ENCODE results near the gene WDR35.

Gene WDR35

DNA sequence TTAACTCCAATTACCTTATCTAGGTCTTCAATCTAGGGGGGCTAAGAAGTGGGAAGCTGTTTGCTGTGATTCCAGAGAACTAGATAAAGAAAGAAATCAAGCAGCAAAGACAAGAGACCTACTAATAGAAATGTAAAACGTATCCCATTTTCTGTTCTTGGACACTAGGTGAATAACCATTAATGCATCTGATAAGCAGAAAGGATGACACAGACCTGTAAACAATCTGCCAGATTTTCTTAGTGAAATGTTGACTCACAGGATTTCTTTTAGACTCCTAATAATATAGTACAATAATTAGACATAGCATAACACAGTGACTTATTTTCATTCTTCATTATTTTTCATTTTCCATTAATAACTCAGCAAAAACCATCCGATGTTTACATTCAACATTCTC, 1.3 kb downstream of the WDR35 start:
- no peak for ATAC-seq
- TF ChIP-seq ZC3H10 (CRISPR knock-in tag; IDR thresholded peaks at IDR 0.05), result no peak
- TF ChIP-seq, protein P1, sequence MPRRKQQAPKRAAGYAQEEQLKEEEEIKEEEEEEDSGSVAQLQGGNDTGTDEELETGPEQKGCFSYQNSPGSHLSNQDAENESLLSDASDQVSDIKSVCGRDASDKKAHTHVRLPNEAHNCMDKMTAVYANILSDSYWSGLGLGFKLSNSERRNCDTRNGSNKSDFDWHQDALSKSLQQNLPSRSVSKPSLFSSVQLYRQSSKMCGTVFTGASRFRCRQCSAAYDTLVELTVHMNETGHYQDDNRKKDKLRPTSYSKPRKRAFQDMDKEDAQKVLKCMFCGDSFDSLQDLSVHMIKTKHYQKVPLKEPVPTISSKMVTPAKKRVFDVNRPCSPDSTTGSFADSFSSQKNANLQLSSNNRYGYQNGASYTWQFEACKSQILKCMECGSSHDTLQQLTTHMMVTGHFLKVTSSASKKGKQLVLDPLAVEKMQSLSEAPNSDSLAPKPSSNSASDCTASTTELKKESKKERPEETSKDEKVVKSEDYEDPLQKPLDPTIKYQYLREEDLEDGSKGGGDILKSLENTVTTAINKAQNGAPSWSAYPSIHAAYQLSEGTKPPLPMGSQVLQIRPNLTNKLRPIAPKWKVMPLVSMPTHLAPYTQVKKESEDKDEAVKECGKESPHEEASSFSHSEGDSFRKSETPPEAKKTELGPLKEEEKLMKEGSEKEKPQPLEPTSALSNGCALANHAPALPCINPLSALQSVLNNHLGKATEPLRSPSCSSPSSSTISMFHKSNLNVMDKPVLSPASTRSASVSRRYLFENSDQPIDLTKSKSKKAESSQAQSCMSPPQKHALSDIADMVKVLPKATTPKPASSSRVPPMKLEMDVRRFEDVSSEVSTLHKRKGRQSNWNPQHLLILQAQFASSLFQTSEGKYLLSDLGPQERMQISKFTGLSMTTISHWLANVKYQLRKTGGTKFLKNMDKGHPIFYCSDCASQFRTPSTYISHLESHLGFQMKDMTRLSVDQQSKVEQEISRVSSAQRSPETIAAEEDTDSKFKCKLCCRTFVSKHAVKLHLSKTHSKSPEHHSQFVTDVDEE (CRISPR knock-in tag; IDR thresholded peaks at IDR 0.05), result no peak
- no peak for TF ChIP-seq OSR1 (CRISPR knock-in tag; IDR thresholded peaks at IDR 0.05)
- no peak for TF ChIP-seq ZNF8 (CRISPR knock-in tag; IDR thresholded peaks at IDR 0.05)
- TF ChIP-seq ISL1 (CRISPR knock-in tag; IDR thresholded peaks at IDR 0.05), result no peak
- TF ChIP-seq SNAI2 (CRISPR knock-in tag; IDR thresholded peaks at IDR 0.05), result no peak
- TF ChIP-seq ARNTL (CRISPR knock-in tag; IDR thresholded peaks at IDR 0.05; ENCODE audit: borderline replicate concordance, low read depth), result no peak
- no peak for TF ChIP-seq GLIS3 (CRISPR knock-in tag; IDR thresholded peaks at IDR 0.05)
- TF ChIP-seq ZNF565 (CRISPR knock-in tag; conservative IDR thresholded peaks at IDR 0.05; ENCODE audit: low read depth), result no peak
- no peak for TF ChIP-seq RARB (CRISPR knock-in tag; IDR thresholded peaks at IDR 0.05)

DNA sequence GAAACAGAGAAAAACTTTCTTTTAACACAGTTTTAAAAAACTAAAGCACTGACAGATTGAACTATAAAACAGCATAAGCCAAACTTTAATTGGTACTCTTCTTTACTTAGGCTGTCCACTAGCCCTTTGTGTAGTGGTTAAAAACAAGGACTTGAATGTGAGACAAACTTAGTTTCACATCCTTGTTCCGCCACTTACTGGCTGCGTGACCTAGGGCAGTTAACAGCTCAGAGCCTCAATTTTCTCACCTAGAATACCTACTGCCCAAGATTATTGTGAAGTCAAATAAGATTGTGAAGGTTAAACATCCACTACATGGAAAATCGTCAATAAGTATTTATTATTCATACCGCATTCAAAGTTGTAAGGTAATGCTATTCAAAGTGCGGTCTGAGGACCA, 2.0 kb downstream of the WDR35 start:
- ATAC-seq, result no peak
- TF ChIP-seq GLIS3 (CRISPR knock-in tag; IDR thresholded peaks at IDR 0.05) (no peak), ZC3H10 (CRISPR knock-in tag; IDR thresholded peaks at IDR 0.05) (no peak), ESRRG (CRISPR knock-in tag; IDR thresholded peaks at IDR 0.05) (no peak), TOX (CRISPR knock-in tag; IDR thresholded peaks at IDR 0.05; ENCODE audit: borderline replicate concordance) (no peak), ISL1 (CRISPR knock-in tag; IDR thresholded peaks at IDR 0.05) (no peak), ZNF565 (CRISPR knock-in tag; conservative IDR thresholded peaks at IDR 0.05; ENCODE audit: low read depth) (no peak), ZNF8 (CRISPR knock-in tag; IDR thresholded peaks at IDR 0.05) (no peak), TCF4 (CRISPR knock-in tag; IDR thresholded peaks at IDR 0.05; ENCODE audit: borderline replicate concordance) (no peak)
- TF ChIP-seq, protein P2, sequence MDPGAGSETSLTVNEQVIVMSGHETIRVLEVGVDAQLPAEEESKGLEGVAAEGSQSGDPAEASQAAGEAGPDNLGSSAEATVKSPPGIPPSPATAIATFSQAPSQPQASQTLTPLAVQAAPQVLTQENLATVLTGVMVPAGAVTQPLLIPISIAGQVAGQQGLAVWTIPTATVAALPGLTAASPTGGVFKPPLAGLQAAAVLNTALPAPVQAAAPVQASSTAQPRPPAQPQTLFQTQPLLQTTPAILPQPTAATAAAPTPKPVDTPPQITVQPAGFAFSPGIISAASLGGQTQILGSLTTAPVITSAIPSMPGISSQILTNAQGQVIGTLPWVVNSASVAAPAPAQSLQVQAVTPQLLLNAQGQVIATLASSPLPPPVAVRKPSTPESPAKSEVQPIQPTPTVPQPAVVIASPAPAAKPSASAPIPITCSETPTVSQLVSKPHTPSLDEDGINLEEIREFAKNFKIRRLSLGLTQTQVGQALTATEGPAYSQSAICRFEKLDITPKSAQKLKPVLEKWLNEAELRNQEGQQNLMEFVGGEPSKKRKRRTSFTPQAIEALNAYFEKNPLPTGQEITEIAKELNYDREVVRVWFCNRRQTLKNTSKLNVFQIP (CRISPR knock-in tag; IDR thresholded peaks at IDR 0.05; ENCODE audit: borderline replicate concordance, low read depth), result no peak

DNA sequence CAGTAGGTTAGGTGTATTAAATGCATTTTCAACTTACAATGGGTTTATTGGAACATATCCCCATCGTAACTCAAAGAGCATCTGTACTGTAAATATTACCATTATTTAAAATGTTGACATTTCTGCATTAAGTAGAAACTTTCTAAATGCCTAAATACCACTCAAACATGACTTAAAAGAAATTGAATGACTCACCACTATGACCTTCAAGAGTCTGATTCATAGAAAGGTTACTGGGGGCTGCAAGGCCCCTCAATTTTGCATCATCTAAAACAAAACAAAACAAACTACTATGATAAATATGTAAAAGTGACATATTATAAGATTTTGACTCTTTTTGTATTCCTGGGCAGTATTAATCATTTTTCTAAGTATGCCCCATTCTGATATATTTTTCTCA, 7.6 kb downstream of the WDR35 start:
- TF ChIP-seq TOX (CRISPR knock-in tag; IDR thresholded peaks at IDR 0.05; ENCODE audit: borderline replicate concordance) (no peak), ZNF565 (CRISPR knock-in tag; conservative IDR thresholded peaks at IDR 0.05; ENCODE audit: low read depth) (no peak), ZFP30 (CRISPR knock-in tag; IDR thresholded peaks at IDR 0.05) (no peak), ISL1 (CRISPR knock-in tag; IDR thresholded peaks at IDR 0.05) (peak; percentile 32; the same call in 1 of the 2 replicates)
- TF ChIP-seq, protein P3, sequence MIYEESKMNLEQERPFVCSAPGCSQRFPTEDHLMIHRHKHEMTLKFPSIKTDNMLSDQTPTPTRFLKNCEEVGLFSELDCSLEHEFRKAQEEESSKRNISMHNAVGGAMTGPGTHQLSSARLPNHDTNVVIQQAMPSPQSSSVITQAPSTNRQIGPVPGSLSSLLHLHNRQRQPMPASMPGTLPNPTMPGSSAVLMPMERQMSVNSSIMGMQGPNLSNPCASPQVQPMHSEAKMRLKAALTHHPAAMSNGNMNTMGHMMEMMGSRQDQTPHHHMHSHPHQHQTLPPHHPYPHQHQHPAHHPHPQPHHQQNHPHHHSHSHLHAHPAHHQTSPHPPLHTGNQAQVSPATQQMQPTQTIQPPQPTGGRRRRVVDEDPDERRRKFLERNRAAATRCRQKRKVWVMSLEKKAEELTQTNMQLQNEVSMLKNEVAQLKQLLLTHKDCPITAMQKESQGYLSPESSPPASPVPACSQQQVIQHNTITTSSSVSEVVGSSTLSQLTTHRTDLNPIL (CRISPR knock-in tag; IDR thresholded peaks at IDR 0.05; ENCODE audit: low read depth), result no peak
- TF ChIP-seq, protein P2 (CRISPR knock-in tag; IDR thresholded peaks at IDR 0.05; ENCODE audit: borderline replicate concordance, low read depth), result no peak
- peak; percentile 38; the same call in 1 of the 3 replicates for ATAC-seq

DNA sequence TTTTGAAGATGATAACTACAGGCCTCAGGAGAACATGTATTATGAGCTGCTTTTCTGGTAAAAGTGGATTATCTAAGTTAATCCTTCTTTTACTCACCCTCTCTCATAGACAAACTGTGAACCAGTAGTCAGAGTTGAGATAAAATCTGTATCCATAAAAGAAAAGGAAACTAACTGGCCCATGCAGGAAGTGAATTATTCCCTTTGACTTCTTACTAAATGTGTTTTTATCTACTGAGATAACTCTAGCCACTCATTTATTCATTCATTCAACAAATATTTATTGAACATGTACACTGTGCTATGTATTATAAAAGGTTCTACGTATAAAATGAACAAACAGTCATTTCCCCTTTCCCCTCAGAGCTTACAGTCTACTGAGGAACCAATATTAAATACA, 10.0 kb downstream of the WDR35 start:
- no peak; the same call in 2 of the 3 replicates for ATAC-seq
- TF ChIP-seq BACH2 (CRISPR knock-in tag; IDR thresholded peaks at IDR 0.05; ENCODE audit: borderline replicate concordance) (no peak), TCF4 (CRISPR knock-in tag; IDR thresholded peaks at IDR 0.05; ENCODE audit: borderline replicate concordance) (no peak), ZC3H10 (CRISPR knock-in tag; IDR thresholded peaks at IDR 0.05) (no peak), CSDC2 (CRISPR knock-in tag; IDR thresholded peaks at IDR 0.05) (no peak), ARNTL (CRISPR knock-in tag; IDR thresholded peaks at IDR 0.05; ENCODE audit: borderline replicate concordance, low read depth) (no peak), SNAI2 (CRISPR knock-in tag; IDR thresholded peaks at IDR 0.05) (no peak), TOX (CRISPR knock-in tag; IDR thresholded peaks at IDR 0.05; ENCODE audit: borderline replicate concordance) (no peak)
- TF ChIP-seq, protein P4, sequence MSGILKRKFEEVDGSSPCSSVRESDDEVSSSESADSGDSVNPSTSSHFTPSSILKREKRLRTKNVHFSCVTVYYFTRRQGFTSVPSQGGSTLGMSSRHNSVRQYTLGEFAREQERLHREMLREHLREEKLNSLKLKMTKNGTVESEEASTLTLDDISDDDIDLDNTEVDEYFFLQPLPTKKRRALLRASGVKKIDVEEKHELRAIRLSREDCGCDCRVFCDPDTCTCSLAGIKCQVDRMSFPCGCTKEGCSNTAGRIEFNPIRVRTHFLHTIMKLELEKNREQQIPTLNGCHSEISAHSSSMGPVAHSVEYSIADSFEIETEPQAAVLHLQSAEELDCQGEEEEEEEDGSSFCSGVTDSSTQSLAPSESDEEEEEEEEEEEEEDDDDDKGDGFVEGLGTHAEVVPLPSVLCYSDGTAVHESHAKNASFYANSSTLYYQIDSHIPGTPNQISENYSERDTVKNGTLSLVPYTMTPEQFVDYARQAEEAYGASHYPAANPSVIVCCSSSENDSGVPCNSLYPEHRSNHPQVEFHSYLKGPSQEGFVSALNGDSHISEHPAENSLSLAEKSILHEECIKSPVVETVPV (CRISPR knock-in tag; IDR thresholded peaks at IDR 0.05), result no peak
- TF ChIP-seq, protein P3 (CRISPR knock-in tag; IDR thresholded peaks at IDR 0.05; ENCODE audit: low read depth), result no peak
